ENCODE measurements around the gene CHMP4A. TPM values are rescaled to one million over a fixed set of nuclear protein-coding genes. Genes with fewer than 3 reads are reported as not detected.
A peak's percentile ranks its signal among the peaks of the same experiment; 100 is the strongest.

Gene CHMP4A
- polyA plus RNA-seq, 1 donor, result 92.5 TPM

- no peak overlapping the region for H3K27ac ChIP-seq (ENCODE audit: low read length)
- 100% methylated on average over 1 of the region's 7 CpGs for WGBS (ENCODE audit: insufficient coverage, low lambda C conversion rate)
- peaks cover 3% of the 10 kb centered on the region for H3K9me3 ChIP-seq (ENCODE audit: control insufficient read depth, low read depth, low read length)
- peaks cover 81% of the 10 kb centered on the region for H3K36me3 ChIP-seq (ENCODE audit: control insufficient read depth, insufficient read depth, low read length)
- peaks cover 28% of the 10 kb centered on the region for H3K4me1 ChIP-seq (ENCODE audit: control insufficient read depth, insufficient read depth, low read length)
- no peaks in the 10 kb centered on the region for H3K27me3 ChIP-seq (ENCODE audit: control insufficient read depth, insufficient read depth, low read length)
- DNase-seq, result no peak
- H3K4me3 ChIP-seq (ENCODE audit: low read length), result no peak overlapping the region
Observed at GRCh38 chr14:24185026-24185425, 28.3 kb downstream of the CHMP4A start.

DNA sequence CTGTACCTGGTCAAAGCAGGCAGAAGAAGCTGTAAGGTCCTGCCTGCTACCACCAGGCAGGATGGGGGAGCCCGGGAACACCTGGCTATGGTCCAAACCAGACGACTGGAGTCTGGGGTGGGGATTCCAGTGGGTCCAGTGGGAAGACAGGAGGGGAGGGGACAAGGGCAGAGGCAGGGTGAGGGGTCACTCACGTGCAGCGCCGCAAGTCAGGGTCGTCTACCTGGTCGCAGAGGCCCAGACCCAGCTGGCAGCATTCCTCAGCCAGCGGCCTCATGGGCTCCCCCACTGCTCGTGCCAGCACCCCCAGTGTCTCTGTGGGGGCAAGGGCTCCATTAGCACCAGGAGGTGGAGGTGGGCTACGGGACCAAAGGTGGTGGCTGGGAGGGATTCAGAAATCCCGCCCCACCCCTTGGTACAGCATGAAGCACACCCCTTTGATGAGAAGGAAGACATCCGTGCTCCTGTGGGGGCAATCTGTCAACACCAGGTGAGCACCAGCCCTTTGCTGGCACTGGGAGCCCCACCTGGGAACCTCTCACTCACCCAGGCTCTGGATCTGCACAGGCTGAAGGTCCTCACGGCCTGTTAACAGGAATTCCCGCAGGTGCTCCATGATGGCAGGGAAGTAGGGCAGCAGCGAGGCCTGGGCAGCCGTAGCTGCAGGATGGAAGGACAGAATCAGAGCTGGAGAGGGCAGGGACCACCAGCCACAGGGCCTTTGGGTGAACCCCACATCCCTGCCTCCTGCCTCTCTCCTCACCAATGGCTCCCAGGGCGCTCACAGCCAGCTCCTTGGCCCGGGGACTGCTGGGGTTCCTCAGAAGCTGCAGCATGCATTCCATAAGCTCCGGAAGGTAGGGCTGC, 29.0 kb downstream of the CHMP4A start:
- H3K4me1 ChIP-seq (ENCODE audit: control insufficient read depth, insufficient read depth, low read length), result peaks cover 35% of the 10 kb centered on the region
- no peak overlapping the region for H3K27ac ChIP-seq (ENCODE audit: low read length)
- peaks cover 3% of the 10 kb centered on the region for H3K9me3 ChIP-seq (ENCODE audit: control insufficient read depth, low read depth, low read length)
- H3K27me3 ChIP-seq (ENCODE audit: control insufficient read depth, insufficient read depth, low read length), result no peaks in the 10 kb centered on the region
- no CpG with 5 or more reads among the region's 19 CpGs for WGBS (ENCODE audit: insufficient coverage, low lambda C conversion rate)
- H3K4me3 ChIP-seq (ENCODE audit: low read length), result no peak overlapping the region
- no peak for DNase-seq
- H3K36me3 ChIP-seq (ENCODE audit: control insufficient read depth, insufficient read depth, low read length), result peaks cover 81% of the 10 kb centered on the region

- H3K4me1 ChIP-seq (ENCODE audit: control insufficient read depth, insufficient read depth, low read length), result peaks cover 48% of the 10 kb centered on the region
- H3K36me3 ChIP-seq (ENCODE audit: control insufficient read depth, insufficient read depth, low read length), result peaks cover 94% of the 10 kb centered on the region
- no peak overlapping the region for H3K27ac ChIP-seq (ENCODE audit: low read length)
- no peak overlapping the region for H3K4me3 ChIP-seq (ENCODE audit: low read length)
- WGBS (ENCODE audit: insufficient coverage, low lambda C conversion rate), result no CpG with 5 or more reads among the region's 15 CpGs
- no peaks in the 10 kb centered on the region for H3K27me3 ChIP-seq (ENCODE audit: control insufficient read depth, insufficient read depth, low read length)
- DNase-seq, result no peak
- H3K9me3 ChIP-seq (ENCODE audit: control insufficient read depth, low read depth, low read length), result no peaks in the 10 kb centered on the region
Observed at GRCh38 chr14:24183014-24183481, 30.2 kb downstream of the CHMP4A start.

- H3K4me3 ChIP-seq (ENCODE audit: low read length), result no peak overlapping the region
- no peaks in the 10 kb centered on the region for H3K27me3 ChIP-seq (ENCODE audit: control insufficient read depth, insufficient read depth, low read length)
- H3K9me3 ChIP-seq (ENCODE audit: control insufficient read depth, low read depth, low read length), result no peaks in the 10 kb centered on the region
- H3K27ac ChIP-seq (ENCODE audit: low read length), result peak overlapping the region; percentile 91
- H3K4me1 ChIP-seq (ENCODE audit: control insufficient read depth, insufficient read depth, low read length), result peaks cover 48% of the 10 kb centered on the region
- peaks cover 100% of the 10 kb centered on the region for H3K36me3 ChIP-seq (ENCODE audit: control insufficient read depth, insufficient read depth, low read length)
- WGBS (ENCODE audit: insufficient coverage, low lambda C conversion rate), result no CpG with 5 or more reads among the region's 14 CpGs
- no peak for DNase-seq
Observed at GRCh38 chr14:24182110-24182882, 31.0 kb downstream of the CHMP4A start.

DNA sequence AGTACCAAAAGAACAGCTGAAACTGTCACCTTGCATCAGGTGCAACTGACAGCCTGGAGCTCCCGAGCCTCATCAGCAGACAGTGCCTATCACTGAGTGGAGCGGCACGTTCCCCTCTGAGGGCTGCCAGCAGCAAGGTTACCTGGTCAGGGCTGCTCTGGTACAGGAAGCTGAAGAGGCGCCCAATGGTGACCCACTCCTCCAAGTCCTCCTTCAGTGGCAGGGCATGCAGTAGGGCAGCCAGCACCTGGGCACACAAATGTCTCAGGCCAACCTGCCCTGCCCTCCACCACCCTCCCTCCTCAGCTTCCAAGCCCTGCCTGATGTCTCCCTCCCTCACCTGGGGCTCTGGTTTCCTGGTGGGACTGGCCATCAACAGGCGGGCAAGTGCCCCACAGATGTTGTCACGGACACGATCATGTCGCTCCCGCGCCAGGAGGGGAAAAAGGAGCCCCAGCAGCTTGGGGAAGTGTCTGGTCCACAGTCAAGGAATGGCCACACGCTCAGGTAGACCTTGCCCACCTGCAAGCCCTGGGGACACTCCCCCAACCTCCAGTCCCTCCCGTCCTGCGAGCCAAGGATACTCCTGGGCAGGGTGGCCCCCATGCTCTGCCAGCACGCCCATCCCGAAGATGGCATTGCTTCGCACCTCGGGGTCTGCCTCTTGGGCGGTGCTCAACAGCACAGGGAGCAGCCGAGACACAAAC, 31.8 kb downstream of the CHMP4A start:
- Histone ChIP-seq H3K27ac (ENCODE audit: low read length) (peak overlapping the region; percentile 91), H3K4me3 (ENCODE audit: low read length) (no peak overlapping the region), H3K36me3 (ENCODE audit: control insufficient read depth, insufficient read depth, low read length) (peaks cover 100% of the 10 kb centered on the region), H3K9me3 (ENCODE audit: control insufficient read depth, low read depth, low read length) (no peaks in the 10 kb centered on the region), H3K4me1 (ENCODE audit: control insufficient read depth, insufficient read depth, low read length) (peaks cover 52% of the 10 kb centered on the region), H3K27me3 (ENCODE audit: control insufficient read depth, insufficient read depth, low read length) (no peaks in the 10 kb centered on the region)
- no peak for DNase-seq
- no CpG with 5 or more reads among the region's 19 CpGs for WGBS (ENCODE audit: insufficient coverage, low lambda C conversion rate)

DNA sequence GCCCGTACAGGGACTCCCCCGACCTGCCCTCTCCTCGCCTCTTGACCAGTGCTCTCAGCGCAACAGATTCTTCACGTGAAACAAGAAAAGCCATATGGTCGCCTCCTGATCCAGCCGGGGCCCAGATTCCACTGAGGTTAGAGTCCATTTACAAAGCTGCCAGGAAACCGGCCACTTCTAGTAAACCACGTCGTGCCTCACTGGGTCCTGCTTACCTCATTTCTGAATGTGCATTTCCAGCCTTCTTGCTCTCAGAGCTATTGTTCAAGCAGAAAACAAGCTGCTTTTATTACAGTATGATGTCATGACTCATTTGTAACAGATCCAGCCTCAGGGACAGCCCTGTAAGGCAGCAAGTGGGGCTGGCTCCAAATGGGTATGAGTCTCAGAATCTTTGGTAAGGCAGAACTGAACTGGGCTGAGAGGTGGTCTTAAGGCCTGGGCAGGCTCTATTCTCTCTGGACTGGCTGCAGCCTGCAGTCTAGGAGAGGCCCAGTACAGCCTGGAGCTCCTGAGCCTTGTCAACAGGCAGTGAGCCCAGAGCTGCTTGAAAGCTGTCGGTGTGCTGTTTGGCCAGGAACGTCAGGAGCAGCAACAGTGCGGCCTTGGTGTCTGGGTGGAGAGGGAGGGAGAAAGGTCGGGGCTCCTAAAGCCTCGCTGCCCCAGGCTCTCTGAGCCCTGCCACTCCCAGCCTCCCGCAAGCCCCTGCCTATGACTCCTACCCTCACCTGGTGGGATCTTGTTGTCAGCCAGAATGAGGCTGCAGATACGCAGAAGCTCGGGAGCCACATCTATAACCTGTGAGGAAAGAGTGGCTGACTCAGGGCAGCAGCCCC, 33.1 kb downstream of the CHMP4A start:
- no CpG with 5 or more reads among the region's 18 CpGs for WGBS (ENCODE audit: insufficient coverage, low lambda C conversion rate)
- Histone ChIP-seq H3K27me3 (ENCODE audit: control insufficient read depth, insufficient read depth, low read length) (no peaks in the 10 kb centered on the region), H3K4me1 (ENCODE audit: control insufficient read depth, insufficient read depth, low read length) (peaks cover 56% of the 10 kb centered on the region), H3K4me3 (ENCODE audit: low read length) (no peak overlapping the region), H3K27ac (ENCODE audit: low read length) (peak overlapping the region; percentile 91), H3K36me3 (ENCODE audit: control insufficient read depth, insufficient read depth, low read length) (peaks cover 94% of the 10 kb centered on the region), H3K9me3 (ENCODE audit: control insufficient read depth, low read depth, low read length) (no peaks in the 10 kb centered on the region)
- peak; percentile 81 to 91 for DNase-seq

DNA sequence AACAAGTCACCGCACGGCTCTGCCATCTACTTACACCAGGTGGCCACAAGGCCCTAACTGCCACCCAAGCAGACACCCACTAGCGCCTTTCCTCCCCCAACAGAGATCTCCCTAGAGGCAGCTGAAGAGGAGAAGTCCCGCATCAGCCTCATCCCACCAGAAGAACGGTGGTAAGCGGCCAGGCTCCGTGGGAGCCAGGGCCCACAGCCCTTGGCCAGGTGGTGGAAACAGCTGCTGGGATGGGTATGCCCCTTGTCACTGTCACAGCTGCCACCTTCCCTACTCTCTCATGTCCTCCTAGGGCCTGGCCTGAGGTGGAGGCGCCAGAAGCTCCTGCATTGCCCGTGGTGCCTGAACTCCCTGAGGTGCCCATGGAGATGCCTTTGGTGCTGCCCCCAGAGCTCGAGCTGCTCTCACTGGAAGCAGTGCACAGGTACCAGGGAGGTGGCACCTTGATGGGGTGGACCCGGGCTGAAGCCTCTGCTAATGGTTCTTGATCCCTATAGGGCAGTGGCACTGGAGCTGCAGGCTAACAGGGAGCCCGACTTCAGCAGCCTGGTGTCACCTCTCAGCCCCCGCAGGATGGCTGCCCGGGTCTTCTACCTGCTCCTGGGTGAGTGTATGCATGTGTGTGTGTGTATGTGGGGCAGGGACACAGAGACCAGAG, 33.9 kb downstream of the CHMP4A start:
- DNase-seq, result peak in 1 of 2 donors; percentile 12
- no peak overlapping the region for H3K4me3 ChIP-seq (ENCODE audit: low read length)
- H3K36me3 ChIP-seq (ENCODE audit: control insufficient read depth, insufficient read depth, low read length), result peaks cover 93% of the 10 kb centered on the region
- WGBS (ENCODE audit: insufficient coverage, low lambda C conversion rate), result no CpG with 5 or more reads among the region's 14 CpGs
- peak overlapping the region; percentile 91 for H3K27ac ChIP-seq (ENCODE audit: low read length)
- H3K27me3 ChIP-seq (ENCODE audit: control insufficient read depth, insufficient read depth, low read length), result no peaks in the 10 kb centered on the region
- peaks cover 56% of the 10 kb centered on the region for H3K4me1 ChIP-seq (ENCODE audit: control insufficient read depth, insufficient read depth, low read length)
- H3K9me3 ChIP-seq (ENCODE audit: control insufficient read depth, low read depth, low read length), result no peaks in the 10 kb centered on the region

DNA sequence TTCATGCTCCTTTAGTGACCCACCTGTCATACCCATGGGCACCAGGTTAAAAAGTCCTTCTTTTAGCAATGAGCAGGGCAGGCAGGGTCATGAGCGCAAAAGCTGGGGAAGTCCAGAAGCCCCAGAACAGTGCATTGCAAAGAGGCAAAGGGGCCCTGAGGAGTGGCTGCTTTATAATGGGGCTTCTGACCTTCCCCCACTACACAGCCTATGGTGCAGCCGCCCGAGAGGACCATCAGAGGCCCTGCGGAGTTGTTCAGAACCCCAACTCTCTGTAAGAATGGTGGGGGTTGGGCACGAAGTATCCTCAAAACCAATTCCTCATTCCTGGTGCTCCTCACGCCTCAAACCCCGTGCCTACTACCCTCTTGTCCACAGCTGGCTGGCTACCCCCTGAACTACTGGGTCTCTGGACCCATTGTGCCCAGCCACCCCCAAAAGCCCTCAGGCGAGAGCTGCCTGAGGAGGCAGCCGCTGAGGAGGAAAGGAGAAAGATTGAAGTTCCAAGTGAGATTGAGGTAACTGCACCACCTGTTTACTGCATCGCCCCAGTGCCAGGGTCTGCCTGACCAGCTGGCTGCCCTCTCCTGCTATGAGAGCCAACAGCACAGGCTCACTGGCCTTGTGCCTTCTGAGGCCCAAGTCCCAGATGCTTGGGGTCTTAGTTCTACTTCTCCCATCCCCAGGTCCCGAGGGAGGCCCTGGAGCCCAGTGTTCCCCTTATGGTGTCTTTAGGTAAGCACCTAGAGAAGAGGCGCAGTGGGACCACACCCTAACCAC, 34.7 kb downstream of the CHMP4A start:
- H3K9me3 ChIP-seq (ENCODE audit: control insufficient read depth, low read depth, low read length), result no peaks in the 10 kb centered on the region
- no CpG with 5 or more reads among the region's 12 CpGs for WGBS (ENCODE audit: insufficient coverage, low lambda C conversion rate)
- no peaks in the 10 kb centered on the region for H3K27me3 ChIP-seq (ENCODE audit: control insufficient read depth, insufficient read depth, low read length)
- H3K4me1 ChIP-seq (ENCODE audit: control insufficient read depth, insufficient read depth, low read length), result peaks cover 56% of the 10 kb centered on the region
- DNase-seq, result no peak
- H3K36me3 ChIP-seq (ENCODE audit: control insufficient read depth, insufficient read depth, low read length), result peaks cover 85% of the 10 kb centered on the region
- peak overlapping the region; percentile 91 for H3K27ac ChIP-seq (ENCODE audit: low read length)
- no peak overlapping the region for H3K4me3 ChIP-seq (ENCODE audit: low read length)

GRCh38 chr14:24177891-24178290, 35.4 kb downstream of the CHMP4A start:
- DNase-seq, result no peak
- H3K27me3 ChIP-seq (ENCODE audit: control insufficient read depth, insufficient read depth, low read length), result no peaks in the 10 kb centered on the region
- peaks cover 85% of the 10 kb centered on the region for H3K36me3 ChIP-seq (ENCODE audit: control insufficient read depth, insufficient read depth, low read length)
- H3K9me3 ChIP-seq (ENCODE audit: control insufficient read depth, low read depth, low read length), result no peaks in the 10 kb centered on the region
- H3K27ac ChIP-seq (ENCODE audit: low read length), result no peak overlapping the region
- WGBS (ENCODE audit: insufficient coverage, low lambda C conversion rate), result no CpG with 5 or more reads among the region's 14 CpGs
- H3K4me1 ChIP-seq (ENCODE audit: control insufficient read depth, insufficient read depth, low read length), result peaks cover 61% of the 10 kb centered on the region
- no peak overlapping the region for H3K4me3 ChIP-seq (ENCODE audit: low read length)

Data from large intestine (tissue), 3 donors.